Measurements from ENCODE around the gene OR10S1. TPM values are rescaled to one million over a fixed set of nuclear protein-coding genes. Genes with fewer than 3 reads are reported as not detected.

OR10S1 gene
- total RNA-seq, 1 experiment from 2014 or later: not detected

GRCh38 chr11:123945132-123945531 is 32.4 kb downstream of the OR10S1 start:
- no peaks in the 10 kb centered on the region for H3K36me3 ChIP-seq (ENCODE audit: insufficient read depth, low read length, poor library complexity, severe bottlenecking)
- TF ChIP-seq CTCF (conservative IDR thresholded peaks at IDR 0.05; ENCODE audit: low read depth, low read length) (no peak), EZH2 (IDR thresholded peaks at IDR 0.05; ENCODE audit: borderline replicate concordance, low read depth, low read length, poor library complexity, severe bottlenecking) (no peak)
- no TSS peak for BruUV-seq (replicated peaks)
- no peak overlapping the region for H3K27ac ChIP-seq (ENCODE audit: low read depth, low read length, poor library complexity, severe bottlenecking)
- CTCF ChIA-PET: no interaction called here
- no peaks in the 10 kb centered on the region for H3K4me1 ChIP-seq (ENCODE audit: insufficient read depth, low read length, poor library complexity, severe bottlenecking)
- no peaks in the 10 kb centered on the region for H3K9me3 ChIP-seq (ENCODE audit: low read depth, low read length, poor library complexity, severe bottlenecking)
- intact Hi-C loops (cut with micrococcal nuclease; ENCODE audit: unreplicated experiment): no loop called here
- no peak for DNase-seq (ENCODE audit: low spot score)
- POLR2A ChIA-PET (ENCODE audit: low non-redundant PET): interaction anchor here (0.6 kb wide), 1 partner anchor 427 kb away, joined by 3 read pairs; no protein-coding TSS in a partner anchor
- H3K27me3 ChIP-seq (replicated peaks; ENCODE audit: insufficient read depth, low read depth, low read length, poor library complexity): no peaks in the 10 kb centered on the region
- H3K4me3 ChIP-seq (ENCODE audit: low read depth, low read length, poor library complexity, severe bottlenecking): no peak overlapping the region

- Histone ChIP-seq H3K4me1 (ENCODE audit: insufficient read depth, low read length, poor library complexity, severe bottlenecking) (no peaks in the 10 kb centered on the region), H3K36me3 (ENCODE audit: insufficient read depth, low read length, poor library complexity, severe bottlenecking) (no peaks in the 10 kb centered on the region), H3K27ac (ENCODE audit: low read depth, low read length, poor library complexity, severe bottlenecking) (no peak within 1 kb of the TSS), H3K9me3 (ENCODE audit: low read depth, low read length, poor library complexity, severe bottlenecking) (no peaks in the 10 kb centered on the region), H3K27me3 (replicated peaks; ENCODE audit: insufficient read depth, low read depth, low read length, poor library complexity) (no peaks in the 10 kb centered on the region), H3K4me3 (ENCODE audit: low read depth, low read length, poor library complexity, severe bottlenecking) (no peak within 1 kb of the TSS)
- TF ChIP-seq CTCF (conservative IDR thresholded peaks at IDR 0.05; ENCODE audit: low read depth, low read length) (no peak), EZH2 (IDR thresholded peaks at IDR 0.05; ENCODE audit: borderline replicate concordance, low read depth, low read length, poor library complexity, severe bottlenecking) (no peak)
- BruUV-seq (replicated peaks): no TSS peak
- DNase-seq (ENCODE audit: low spot score): no peak
- intact Hi-C loops (cut with micrococcal nuclease; ENCODE audit: unreplicated experiment): no loop called here
- CTCF ChIA-PET: no interaction called here
- POLR2A ChIA-PET (ENCODE audit: low non-redundant PET): no interaction called here
These were observed 33.8 kb downstream of the OR10S1 start, which contains the start of gene OR6T1 for GRCh38 chr11:123943738-123944137. Gene OR6T1 (minus strand): TSS chr11:123943838. CDS start chr11:123943838, 0 bp downstream.

DNA sequence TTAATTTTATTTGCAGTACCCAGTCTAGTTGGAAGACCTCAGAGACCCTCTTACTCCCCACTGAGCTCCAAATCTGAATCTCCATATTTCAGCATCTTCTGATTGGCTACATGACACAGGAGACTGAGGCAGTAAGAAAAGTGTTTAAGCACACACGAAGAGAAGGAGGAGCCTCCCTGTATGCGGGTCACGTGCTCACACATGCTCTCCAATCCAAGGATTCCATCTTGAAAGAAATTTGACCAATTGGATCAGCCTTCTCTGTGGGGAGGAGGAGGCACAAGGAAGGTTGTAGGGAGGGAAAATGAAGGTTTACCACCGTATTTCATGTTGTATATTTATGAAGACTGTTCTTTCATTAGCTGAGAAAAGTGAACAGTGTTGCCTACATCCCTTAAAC is 35.2 kb downstream of the OR10S1 start:
- no TSS peak for BruUV-seq (replicated peaks)
- intact Hi-C loops (cut with micrococcal nuclease; ENCODE audit: unreplicated experiment): no loop called here
- Histone ChIP-seq H3K4me3 (ENCODE audit: low read depth, low read length, poor library complexity, severe bottlenecking) (no peak overlapping the region), H3K27me3 (replicated peaks; ENCODE audit: insufficient read depth, low read depth, low read length, poor library complexity) (no peaks in the 10 kb centered on the region), H3K4me1 (ENCODE audit: insufficient read depth, low read length, poor library complexity, severe bottlenecking) (no peaks in the 10 kb centered on the region), H3K27ac (ENCODE audit: low read depth, low read length, poor library complexity, severe bottlenecking) (no peak overlapping the region), H3K9me3 (ENCODE audit: low read depth, low read length, poor library complexity, severe bottlenecking) (no peaks in the 10 kb centered on the region), H3K36me3 (ENCODE audit: insufficient read depth, low read length, poor library complexity, severe bottlenecking) (no peaks in the 10 kb centered on the region)
- no peak for DNase-seq (ENCODE audit: low spot score)
- POLR2A ChIA-PET (ENCODE audit: low non-redundant PET): no interaction called here
- no peak for TF ChIP-seq EZH2 (IDR thresholded peaks at IDR 0.05; ENCODE audit: borderline replicate concordance, low read depth, low read length, poor library complexity, severe bottlenecking)
- no peak for TF ChIP-seq CTCF (conservative IDR thresholded peaks at IDR 0.05; ENCODE audit: low read depth, low read length)
- CTCF ChIA-PET: no interaction called here
